HG03139 (cell line): ENCODE measurements around the gene SENP8.
A peak's percentile ranks its signal among the peaks of the same experiment; 100 is the strongest.

ENCODE experiments used
- ATAC-seq: cut with Tn5 transposase; IDR thresholded peaks from one replicate; pipeline ENCODE4 v1.9.1; 2021; ENCODE audit not compliant: unreplicated experiment

The SENP8 gene

GRCh38 chr15:72112805-72113204, 5.4 kb upstream of the SENP8 start:
- ATAC-seq: no peak

- no peak for ATAC-seq
Observed at GRCh38 chr15:72113347-72114031, 4.7 kb upstream of the SENP8 start.

GRCh38 chr15:72116731-72117485, 1.3 kb upstream of the SENP8 start:
- ATAC-seq: peak; percentile 0

- ATAC-seq: peak; percentile 51
Observed at GRCh38 chr15:72117486-72118016, 652 bp upstream of the SENP8 start.

- ATAC-seq: no peak
Observed at GRCh38 chr15:72124218-72124617, 6.0 kb downstream of the SENP8 start.

GRCh38 chr15:72127724-72128322, 9.6 kb downstream of the SENP8 start:
- ATAC-seq: no peak

- ATAC-seq: no peak
Observed at GRCh38 chr15:72128359-72128758, 10.2 kb downstream of the SENP8 start.

- no peak for ATAC-seq
Observed at GRCh38 chr15:72130272-72130671, 12.1 kb downstream of the SENP8 start.

GRCh38 chr15:72131922-72132321, 13.7 kb downstream of the SENP8 start:
- no peak for ATAC-seq

- ATAC-seq: no peak
Observed at GRCh38 chr15:72133211-72133610, 15.0 kb downstream of the SENP8 start.

- ATAC-seq: no peak
Observed at GRCh38 chr15:72135719-72136118, 17.5 kb downstream of the SENP8 start.

- ATAC-seq: no peak
Observed at GRCh38 chr15:72136170-72137051, 18.2 kb downstream of the SENP8 start.

- no peak for ATAC-seq
Observed at GRCh38 chr15:72139667-72140066, 21.5 kb downstream of the SENP8 start.

GRCh38 chr15:72140088-72140487, 21.9 kb downstream of the SENP8 start:
- ATAC-seq: no peak

- ATAC-seq: peak; percentile 98
Observed at GRCh38 chr15:72141171-72142084, 23.2 kb downstream of the SENP8 start.

GRCh38 chr15:72146221-72146620, 28.0 kb downstream of the SENP8 start:
- ATAC-seq: no peak

GRCh38 chr15:72146934-72147333, 28.7 kb downstream of the SENP8 start:
- ATAC-seq: no peak

- ATAC-seq: no peak
Observed at GRCh38 chr15:72147418-72147817, 29.2 kb downstream of the SENP8 start.

GRCh38 chr15:72153269-72154000, 35.2 kb downstream of the SENP8 start:
- ATAC-seq: no peak
